ENCODE results near the gene FRYL.
"Not testable (repeated sequence)": the region's sequence is repeated elsewhere in the genome, so short reads cannot be mapped to it uniquely, and the experiment has no call there.

FRYL gene

DNA sequence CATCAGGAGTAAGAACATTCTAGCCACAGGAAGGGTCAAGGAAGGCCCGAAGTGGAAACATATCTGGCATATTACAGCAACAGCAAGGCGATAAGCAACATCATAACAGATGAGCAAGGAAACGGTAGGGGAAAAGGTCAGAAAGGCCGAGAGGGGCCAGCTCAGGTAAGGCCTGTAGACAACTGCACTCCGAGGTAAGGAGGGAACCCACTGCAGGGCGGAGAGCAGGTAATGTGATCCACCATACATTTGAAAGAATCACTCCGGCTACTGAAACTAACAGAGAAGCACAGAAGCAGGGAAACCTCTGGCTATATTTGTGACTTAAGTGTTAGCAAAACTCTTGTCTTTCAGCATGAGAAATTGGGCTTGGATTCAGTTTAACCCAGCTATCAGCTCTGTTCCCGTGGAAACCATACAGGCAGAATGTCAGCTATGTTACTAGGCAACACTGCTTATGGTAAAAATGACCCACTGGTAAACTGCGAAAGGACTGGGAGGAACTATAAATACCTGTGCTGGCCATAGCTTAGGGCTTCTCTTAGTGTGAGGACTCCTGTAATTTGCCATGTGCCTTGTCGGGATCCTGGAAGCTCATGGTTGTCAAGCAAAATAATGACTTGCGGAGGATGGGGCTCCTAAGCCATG lies 31.0 kb downstream of the FRYL start:
- DNase-seq: no peak

DNA sequence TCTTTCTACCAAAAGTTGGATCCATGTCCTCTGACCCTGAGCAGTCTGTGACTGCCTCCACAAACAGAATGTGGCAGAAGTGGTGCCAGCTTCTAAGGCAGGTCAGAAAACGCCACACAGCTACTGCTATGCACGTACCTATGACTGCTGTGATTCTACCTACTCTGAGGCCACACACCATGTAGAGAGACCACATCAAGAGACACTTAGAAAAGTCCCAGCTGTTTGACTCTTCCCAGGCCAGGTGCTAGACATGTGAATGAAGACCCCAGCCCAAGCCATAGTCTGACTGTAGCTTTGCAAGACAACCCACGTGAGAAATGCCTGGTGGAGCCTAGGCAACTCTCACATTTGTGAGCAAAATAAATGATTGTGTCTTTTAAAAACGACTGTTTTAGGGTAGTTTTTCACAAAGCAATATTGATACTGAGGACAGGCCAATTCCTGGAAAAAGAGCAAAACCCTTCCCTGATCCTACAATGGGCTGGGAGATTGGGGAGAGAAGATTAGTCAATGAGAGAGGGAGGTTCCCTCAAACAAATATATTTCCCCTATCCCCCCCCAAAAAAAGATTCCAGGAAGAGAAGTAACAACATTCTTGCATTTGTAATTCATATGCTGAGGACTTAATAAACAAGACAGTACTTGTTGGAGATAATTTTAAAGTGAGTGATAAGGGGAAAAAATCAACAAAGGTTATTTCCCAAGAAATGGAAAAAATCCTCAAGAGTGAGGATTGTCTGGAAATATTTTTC lies 33.3 kb downstream of the FRYL start:
- no peak for DNase-seq

DNA sequence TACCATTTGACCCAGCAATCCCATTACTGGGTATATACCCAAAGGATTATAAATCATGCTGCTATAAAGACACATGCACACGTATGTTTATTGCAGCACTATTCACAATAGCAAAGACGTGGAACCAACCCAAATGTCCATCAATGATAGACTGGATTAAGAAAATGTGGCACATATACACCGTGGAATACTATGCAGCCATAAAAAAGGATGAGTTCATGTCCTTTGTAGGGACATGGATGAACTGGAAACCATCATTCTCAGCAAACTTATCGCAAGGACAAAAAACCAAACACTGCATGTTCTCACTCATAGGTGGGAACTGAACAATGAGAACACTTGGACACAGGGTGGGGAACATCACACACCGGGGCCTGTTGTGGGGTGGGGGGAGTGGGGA lies 34.9 kb downstream of the FRYL start:
- DNase-seq: not testable (repeated sequence)

DNA sequence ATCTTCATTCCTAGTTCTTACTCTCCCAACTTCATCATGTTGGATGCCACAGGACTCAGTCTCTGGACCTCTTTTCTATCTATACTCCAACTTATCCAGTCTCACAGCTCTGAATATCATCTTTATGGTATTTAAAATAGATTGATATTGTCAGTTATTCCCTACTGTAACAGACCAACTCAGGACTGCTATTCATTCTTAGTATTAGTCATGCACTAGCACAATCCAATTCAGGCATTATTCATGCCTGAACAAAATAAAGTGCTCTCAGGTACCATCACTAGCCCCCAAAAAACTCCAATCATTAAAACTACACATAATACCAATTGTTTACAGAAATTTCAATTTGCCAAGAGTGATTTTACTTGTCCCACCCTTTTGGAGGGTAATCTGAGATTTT lies 37.7 kb downstream of the FRYL start:
- no peak for DNase-seq

DNA sequence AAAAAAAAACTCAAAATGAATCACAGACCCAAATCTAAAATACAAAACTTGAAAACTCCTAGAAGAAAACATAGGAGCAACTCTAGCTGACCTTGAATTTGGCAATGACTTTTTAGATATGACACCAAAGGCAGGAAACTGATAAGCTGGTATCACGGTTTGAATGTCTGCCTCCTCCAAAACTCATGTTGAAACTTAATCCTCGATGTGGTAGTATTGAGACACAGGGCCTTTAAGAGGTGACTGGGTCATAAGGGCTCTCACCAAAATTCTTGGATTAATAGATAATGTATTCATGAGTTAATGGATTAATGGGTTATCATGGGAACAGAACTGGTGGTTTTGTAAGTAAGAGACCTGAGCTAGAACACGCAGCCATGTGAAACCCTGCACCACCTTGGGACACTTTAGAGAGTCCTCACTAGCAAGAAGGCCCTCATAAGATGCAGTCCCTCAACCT lies 40.5 kb downstream of the FRYL start:
- DNase-seq: no peak

DNA sequence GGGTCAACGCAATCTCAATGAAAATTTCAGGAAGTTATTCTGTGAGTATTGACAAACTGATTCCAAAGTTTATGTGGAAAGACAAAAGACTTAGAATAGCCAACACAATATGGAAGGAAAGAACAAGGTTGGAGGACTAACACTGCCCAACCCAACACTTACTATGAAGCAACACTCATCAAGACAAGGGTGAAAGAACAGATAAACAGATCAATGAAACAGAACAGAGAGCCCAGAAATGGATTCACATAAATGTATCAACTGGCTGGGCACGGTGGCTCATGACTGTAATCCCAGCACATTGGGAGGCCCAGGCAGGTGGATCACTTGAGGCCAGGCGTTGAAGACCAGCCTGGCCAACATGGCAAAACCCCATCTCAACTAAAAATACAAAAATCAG lies 41.2 kb downstream of the FRYL start:
- no peak for DNase-seq

DNA sequence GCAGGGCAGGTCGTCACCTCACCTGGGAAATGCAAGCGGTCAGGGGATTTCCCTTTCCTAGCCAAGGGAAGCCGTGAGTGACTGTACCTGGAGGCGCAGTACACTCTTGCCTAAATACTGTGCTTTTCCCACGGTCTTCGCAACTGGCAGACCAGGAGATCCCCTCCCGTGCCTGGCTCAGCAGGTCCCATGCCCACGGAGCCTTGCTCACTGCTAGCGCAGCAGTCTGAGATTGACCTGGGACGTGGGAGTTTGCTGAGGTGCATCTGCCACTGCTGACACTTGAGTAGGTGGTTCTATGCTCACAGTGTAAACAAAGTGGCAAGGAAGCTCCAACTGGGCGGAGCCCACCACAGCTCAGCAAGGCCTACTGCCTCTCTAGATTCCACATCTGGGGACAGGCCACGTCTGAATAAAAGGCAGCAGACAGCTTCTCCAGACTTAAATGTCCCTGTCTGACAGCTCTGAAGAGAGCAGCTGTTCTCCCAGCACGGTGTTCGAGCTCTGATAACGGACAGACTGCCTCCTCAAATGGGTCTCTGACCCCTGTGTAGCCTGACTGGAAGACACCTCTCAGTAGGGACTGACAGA lies 51.1 kb downstream of the FRYL start:
- peak in 1 of 56 donors; percentile 1 for DNase-seq

DNA sequence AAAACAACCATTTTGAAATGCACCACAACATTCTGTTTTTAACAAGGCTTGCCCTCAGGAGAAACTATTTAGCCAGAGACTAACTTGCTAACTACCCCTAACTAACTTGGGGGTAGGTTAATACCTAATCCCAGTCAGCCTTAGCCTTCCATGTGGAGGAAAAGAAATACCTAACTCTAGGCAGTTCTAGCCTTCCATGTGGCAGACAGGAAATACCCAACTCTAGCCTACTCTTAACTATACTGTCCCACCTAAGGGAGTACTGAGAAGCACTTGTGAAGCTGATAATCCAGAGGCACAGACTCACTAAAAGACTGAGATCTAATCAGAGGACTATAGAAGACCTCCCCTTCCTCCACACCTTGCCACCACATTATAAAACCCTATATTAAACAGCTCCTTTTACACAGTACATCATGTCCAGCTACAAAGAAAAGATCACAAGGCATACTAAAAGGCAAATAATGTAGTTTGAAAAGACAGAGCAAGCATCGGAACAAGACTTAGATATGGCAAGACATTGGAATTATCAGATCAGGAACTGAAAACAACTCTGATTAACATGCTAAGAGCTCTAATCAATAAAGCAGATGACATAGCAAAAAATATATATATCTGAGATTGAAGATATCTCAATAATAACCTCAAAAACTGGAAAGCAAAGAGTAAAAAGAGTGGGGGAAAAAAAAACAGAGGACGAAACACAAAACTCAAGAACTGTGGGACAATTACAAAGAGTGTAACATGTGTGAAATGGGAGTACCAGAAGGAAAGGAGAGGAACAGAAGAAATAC lies 52.2 kb downstream of the FRYL start:
- no peak for DNase-seq

DNA sequence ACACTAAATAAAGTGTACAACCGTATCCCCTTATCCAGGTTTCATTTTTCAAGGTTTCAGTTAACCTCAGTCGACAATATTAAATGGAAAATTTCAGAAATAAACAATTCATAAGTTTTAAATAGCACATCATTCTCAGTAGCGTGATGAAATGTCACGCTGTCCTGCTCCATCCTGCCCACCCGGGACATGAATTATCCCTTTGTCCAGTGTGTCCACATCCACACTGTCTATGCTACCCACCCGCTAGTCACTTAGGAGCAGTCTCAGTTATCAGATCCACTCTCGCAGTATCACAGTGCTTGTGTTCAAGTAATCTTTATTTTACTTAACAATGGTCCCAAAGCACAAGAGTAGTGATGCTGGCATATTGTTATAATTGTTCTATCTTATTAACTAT lies 54.7 kb downstream of the FRYL start:
- peak in 20 of 56 donors; percentile 1 to 59 (median 14) for DNase-seq

DNA sequence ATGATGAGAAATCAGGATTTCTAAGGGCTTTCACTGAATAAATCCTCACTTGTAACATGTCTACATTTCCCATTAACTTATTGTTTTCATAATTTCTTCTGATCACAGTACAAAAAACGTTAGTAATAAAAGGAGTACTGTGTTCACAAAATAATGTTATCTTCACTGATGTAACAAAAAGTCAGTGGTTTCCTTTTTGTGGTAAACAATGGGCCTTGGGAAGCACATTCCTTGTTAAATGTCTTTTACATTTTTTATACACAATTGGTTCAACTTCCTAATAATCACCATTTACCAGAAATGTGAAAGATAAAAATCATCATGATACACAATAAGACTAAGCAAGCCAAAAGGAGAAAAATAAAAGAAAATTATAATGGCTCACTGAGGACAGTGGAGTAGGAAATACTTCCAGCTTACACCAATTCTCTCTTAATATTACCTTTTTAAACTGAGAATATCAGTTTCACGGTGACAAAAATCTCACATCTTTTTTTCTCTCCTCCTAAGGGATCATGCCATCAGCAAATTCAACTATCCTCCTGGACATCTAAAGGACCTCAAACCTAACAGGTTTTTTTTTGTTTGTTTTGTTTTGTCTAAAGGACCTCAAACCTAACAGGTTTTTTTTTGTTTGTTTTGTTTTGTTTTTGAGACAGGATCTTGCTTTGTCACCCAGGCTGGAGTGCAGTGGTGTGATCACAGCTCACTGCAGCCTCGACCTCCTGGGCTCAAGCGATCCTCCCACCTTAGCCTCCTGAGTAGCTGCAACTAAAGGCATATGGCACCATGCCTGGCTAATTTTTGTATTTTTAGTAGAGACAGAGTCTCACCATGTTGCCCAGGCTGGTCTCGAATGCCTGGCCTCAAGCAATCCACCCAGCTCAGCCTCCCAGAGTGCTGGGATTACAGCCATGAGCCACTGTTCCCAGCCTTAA lies 57.3 kb downstream of the FRYL start:
- no peak for DNase-seq

DNA sequence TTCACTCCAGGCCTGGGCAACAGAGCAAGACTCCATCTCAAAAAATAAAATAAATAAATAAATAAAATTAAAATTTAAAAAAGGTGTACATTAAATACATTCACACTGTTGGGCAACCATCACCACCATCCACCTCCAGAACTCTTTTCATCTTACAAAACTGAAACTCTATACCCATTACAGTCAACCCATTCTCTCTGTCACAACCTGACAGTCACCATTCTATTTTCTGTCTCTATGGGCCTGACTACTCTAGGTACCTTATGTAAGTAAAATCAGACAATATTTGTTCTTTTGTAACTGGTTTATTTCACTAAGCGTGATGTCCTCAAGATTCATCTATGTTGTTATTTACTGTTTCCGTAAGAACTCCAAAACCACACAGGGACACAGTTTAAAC lies 59.6 kb downstream of the FRYL start:
- no peak for DNase-seq

DNA sequence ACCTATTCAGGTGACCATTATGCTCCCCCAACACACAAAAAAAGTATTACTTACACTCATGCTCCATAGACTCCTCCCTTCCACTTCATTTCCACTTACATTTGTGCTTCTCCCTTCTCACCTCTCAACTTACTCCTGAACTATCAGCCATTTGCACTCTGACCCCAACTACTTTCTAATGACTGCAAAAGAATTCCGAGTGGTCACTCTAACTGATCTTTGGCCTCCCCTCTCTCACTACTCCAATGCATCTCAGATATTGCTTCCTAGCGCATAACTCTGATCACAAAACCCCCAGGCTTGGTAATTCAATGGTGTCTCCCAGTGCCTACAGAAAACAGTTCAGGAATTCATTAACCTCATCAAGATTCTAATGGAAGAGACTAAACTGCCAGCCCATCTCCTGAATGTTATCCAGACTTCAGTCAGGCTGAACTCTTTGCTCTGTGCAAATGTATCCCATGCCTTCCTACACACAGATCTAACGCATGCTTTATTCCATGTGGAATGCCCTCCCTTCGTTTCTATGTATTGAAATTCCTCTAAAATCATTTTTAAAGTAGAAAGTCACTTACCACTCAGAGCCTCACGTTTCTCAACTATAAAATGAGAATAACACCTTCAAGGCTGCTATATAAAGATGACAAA lies 61.1 kb downstream of the FRYL start:
- DNase-seq: no peak

DNA sequence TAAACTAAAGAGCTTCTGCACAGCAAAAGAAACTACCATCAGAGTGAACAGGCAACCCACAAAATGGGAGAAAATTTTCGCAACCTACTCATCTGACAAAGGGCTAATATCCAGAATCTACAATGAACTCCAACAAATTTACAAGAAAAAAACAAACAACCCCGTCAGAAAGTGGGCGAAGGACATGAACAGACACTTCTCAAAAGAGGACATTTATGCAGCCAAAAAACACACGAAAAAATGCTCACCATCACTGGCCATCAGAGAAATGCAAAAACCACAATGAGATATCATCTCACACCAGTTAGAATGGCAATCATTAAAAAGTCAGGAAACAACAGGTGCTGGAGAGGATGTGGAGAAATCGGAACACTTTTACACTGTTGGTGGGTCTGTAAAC lies 63.8 kb downstream of the FRYL start:
- not testable (repeated sequence) for DNase-seq

DNA sequence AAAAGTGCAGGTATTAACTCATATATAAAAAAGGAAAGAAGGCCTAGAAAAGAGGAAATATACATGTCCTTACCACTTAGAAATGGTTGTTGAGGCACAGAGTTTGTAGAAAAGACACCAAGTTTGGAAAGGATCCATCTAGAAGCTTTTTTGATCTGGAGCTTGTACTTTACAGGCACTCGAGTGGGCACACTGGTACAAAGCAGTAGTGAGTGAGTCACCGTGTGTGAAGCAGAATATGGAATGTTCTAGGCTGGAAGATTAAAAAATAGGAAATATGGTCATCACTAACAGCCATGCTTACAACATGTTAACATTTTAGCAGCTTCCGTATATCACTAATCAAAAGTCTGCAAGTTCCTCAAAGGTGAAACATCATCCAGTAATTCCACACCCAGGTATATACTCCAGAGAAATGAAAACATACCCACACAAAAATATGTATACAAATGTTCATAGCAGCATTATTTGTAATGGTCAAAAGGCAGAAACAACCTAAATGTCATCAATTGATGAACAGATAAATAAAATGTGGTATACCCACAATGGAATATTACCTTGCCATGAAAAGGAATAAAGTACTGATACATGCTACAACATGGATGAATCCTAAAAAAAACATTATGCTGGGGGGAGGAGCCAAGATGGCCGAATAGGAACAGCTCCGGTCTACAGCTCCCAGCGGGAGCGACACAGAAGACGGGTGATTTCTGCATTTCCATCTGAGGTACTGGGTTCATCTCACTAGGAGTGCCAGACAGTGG lies 69.5 kb downstream of the FRYL start:
- no peak for DNase-seq

DNA sequence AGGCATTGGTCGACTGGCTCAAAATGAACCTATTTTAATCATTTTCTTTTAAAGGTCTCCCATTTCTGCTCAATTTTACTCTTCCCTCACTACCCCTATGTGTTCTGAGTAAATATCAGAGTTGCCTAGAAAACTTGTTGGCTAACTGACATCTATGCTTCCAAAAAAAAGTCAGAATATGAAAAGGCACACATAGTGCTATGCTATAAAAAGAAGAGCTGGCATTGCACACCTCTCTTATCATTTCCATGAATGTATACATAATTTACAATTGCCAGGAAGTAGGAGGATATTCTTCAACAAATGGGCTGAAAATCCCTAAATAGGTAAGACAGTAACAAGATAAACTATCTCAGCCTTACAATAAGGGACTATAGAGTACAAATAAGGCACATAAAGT lies 70.2 kb downstream of the FRYL start:
- DNase-seq: no peak

DNA sequence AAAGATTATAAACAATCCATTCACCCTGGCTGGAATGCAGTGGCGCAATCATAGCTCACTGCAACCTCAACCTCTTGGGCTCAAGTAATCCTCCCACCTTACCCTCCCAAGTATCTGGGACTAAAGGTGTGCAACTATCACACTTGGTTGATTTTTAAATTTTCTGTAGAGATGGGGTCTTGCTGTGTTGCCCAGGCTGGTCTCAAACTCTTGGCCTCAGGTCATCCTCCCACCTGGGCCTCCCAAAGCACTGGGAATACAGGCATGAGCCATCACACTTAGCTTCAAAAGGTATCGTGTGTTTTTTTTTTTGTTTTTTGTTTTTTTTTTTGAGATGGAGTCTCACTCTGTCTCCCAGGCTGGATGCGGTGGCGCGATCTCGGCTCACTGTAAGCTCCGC lies 71.5 kb downstream of the FRYL start:
- DNase-seq: no peak

DNA sequence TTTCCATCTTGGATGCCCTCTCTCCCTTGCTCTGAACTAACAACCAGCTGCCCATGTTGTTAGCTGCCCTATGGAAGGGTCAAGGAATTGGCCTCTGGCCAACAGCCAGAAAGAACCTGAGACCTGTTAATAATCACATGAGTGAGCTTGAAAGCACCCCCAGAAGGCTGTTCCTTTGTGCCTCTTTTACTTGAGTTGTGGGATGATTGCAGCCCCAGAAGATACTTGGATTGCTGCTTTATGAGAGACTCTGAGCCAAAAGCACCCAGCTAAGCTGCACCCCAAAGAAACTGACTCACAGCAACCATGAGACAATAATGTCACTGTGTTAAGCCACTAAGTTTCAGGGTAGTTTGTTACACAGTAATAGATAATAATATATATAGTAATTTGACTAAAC lies 73.3 kb downstream of the FRYL start:
- peak in 1 of 56 donors; percentile 11 for DNase-seq

DNA sequence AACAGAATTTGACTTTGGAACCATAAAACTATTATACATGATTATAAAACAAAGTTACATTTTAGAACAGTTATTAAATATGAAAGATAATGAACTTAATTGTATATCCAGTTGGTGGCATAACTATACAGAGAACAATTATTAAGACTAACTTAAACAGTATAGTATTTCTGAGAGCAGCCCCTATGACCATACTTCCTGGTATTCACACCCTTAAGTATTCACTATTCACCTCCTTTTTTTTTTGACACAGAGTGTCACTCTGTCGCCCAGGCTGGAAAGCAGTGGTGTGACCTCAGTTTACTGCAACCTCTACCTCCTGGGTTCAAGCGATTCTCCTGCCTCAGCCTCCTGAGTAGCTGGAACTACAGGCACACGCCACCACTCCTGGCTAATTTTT lies 74.5 kb downstream of the FRYL start:
- no peak for DNase-seq

DNA sequence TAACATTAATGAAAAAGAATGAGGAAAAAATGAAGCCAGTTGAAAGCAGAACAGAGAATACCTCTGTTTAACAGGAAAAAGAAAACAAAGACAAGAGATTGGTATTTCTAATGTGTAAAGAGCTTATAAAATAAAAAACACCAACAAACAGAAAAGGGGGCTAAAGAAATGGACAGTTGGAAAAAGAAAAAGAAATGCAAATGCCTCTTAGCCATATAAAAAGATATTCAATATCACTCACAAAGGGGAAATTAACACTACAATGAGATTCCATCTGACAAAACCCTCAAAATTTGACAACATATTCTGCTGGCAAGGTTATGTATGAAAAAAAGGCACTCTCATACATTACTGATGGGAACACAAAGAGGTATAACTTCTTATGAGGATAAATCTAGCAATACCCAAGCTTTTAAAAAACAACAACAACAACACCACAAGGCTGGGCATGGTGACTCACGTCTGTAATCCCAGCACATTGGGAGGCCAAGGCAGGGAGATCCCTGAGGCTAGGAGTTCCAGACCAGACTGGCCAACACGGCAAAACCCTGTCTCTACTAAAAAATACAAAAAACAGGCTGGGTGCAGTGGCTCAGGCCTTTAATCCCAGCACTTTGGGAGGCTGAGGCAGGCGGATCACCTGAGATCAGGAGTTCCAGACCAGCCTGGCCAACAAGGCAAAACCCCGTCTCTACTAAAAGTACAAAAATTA lies 75.8 kb downstream of the FRYL start:
- no peak for DNase-seq

Measured in amygdala (tissue), 56 donors.